Motor neuron (in vitro differentiated cells): ENCODE measurements around the gene MTUS2. TPM values are rescaled to one million over a fixed set of nuclear protein-coding genes. Genes with fewer than 3 reads are reported as not detected.

ENCODE experiments used
- ATAC-seq, 8 experiments: fragments of 200-7000 bp; cut with Tn5 transposase; replicated peaks in 6 of 8; 2 replicates each; pipeline ENCODE4 v1.8.0; 2021; ENCODE audit warnings: mild to moderate bottlenecking in 8 of 8, moderate library complexity in 8 of 8
- H3K27ac ChIP-seq, 2 donors: fragments of 250-450 bp; sonication (Bioruptor Pico); 2 replicates each; pipeline ENCODE4 v1.9.0; 2021; ENCODE audit warnings: antibody characterized with exemption in 2 of 2, mild to moderate bottlenecking in 2 of 2, moderate library complexity in 1 of 2
- H3K4me1 ChIP-seq, 2 donors: fragments of 250-450 bp; sonication (Bioruptor Pico); replicated peaks in 1 of 2; 2 replicates each; pipeline ENCODE4 v1.6.1; 2021; ENCODE audit warnings: antibody characterized with exemption in 2 of 2, mild to moderate bottlenecking in 2 of 2, moderate library complexity in 1 of 2
- H3K4me3 ChIP-seq, 5 donors: fragments of 250-450 bp; sonication (Bioruptor Pico); 2 replicates each; pipeline ENCODE4 v1.9.0; 2021; ENCODE audit warnings: antibody characterized with exemption in 5 of 5, mild to moderate bottlenecking in 5 of 5, moderate library complexity in 4 of 5
- WGBS, 10 experiments: fragments of 450-650 bp; shearing (Covaris generic); methylation state at CpG; one replicate each; pipeline ENCODE4 v1.0.0; 2022; 5-methylcytosine and 5-hydroxymethylcytosine counted together
- in situ Hi-C, 9 experiments: fragments of 400-800 bp; cut with MboI; loops; one replicate each; pipeline ENCODE4 v1.15.0; 2021; ENCODE audit warnings: low sequenced_read_pairs in 9 of 9, low pct_unique_long_range_greater_than_20kb in 2 of 9; ENCODE audit not compliant: unreplicated experiment in 9 of 9
- total RNA-seq, 8 experiments: library from RNA; unstranded; fragments of 300-600 nt; gene quantifications; 2 replicates each; pipeline versions ENCODE4 v1.2.3 to v1.2.4, GENCODE V29; 2022

MTUS2 gene
- total RNA-seq, 8 experiments from 2014 or later: 1.1 to 9.6 (median 3.9) TPM

GRCh38 chr13:28825379-28825778 is 5.2 kb downstream of the MTUS2 start:
- H3K27ac ChIP-seq: no peak overlapping the region
- in situ Hi-C loops: no loop called here

GRCh38 chr13:28826368-28826767 is 6.2 kb downstream of the MTUS2 start:
- in situ Hi-C loops: no loop called here
- Histone ChIP-seq H3K27ac (no peak overlapping the region), H3K4me3 (no peak overlapping the region), H3K4me1 (no peaks in the 10 kb centered on the region)
- no peak for ATAC-seq
- 36 to 100% (median 63%) methylated on average over 1 of the region's 1 CpG; no CpG with 5 or more reads in 1 of the 10 experiments for WGBS, 10 experiments

More at GRCh38 chr13:28825379-28825778, 5.2 kb downstream of the MTUS2 start:
- Histone ChIP-seq H3K4me1 (no peaks in the 10 kb centered on the region), H3K4me3 (no peak overlapping the region)
- peak in 2 of 8 experiments; percentile 69 to 85 for ATAC-seq
- WGBS, 10 experiments: 0 to 83% (median 48%) methylated on average over 1 to 3 of the region's 3 CpGs; no CpG with 5 or more reads in 4 of the 10 experiments

DNA sequence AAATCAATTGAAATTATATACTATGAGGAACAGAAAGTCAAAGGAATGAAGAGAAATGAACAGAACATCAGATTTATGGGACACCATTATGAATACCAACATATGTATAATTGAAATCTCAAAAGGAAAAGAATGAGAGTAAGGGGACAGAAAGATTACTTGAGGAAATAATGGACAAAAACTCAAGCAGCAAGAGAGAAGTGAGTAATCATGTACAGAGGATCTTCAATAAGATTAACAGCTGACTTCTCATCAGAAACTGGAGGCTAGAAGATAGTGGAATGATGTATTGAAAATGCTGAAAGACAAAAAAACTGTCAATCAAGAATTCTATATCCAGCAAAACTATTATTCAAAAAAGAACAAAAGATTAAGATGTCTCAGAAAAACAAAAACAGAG is 10.4 kb downstream of the MTUS2 start:
- in situ Hi-C loops: no loop called here
- Histone ChIP-seq H3K27ac (no peak overlapping the region), H3K4me1 (no peaks in the 10 kb centered on the region), H3K4me3 (no peak overlapping the region)
- no peak for ATAC-seq

DNA sequence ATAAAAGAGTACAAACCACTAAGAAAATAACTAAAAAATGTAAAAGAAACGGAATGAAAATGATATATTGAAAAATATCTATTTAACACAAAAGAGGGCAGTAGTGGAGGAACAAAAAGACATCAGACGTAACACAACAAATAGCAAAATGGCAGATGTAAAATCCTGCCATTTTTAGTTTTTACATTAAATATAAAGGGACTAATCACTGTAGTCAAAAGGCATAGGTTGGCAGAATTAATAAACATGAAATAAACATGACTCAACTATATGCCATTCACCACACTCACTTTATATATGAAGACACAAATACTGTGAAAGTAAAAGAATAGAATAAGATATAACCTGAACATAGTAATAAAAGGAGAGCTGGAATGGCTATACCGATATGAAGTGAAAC is 11.0 kb downstream of the MTUS2 start:
- Histone ChIP-seq H3K4me3 (no peak overlapping the region), H3K27ac (no peak overlapping the region), H3K4me1 (no peaks in the 10 kb centered on the region)
- 24 to 92% (median 56%) methylated on average over 1 to 3 of the region's 3 CpGs; no CpG with 5 or more reads in 1 of the 10 experiments for WGBS, 10 experiments
- ATAC-seq: no peak
- in situ Hi-C loops: no loop called here

GRCh38 chr13:28837111-28837510 is 17.0 kb downstream of the MTUS2 start:
- no peaks in the 10 kb centered on the region for H3K4me1 ChIP-seq
- ATAC-seq: peak in 1 of 8 experiments; percentile 38
- no peak overlapping the region for H3K27ac ChIP-seq
- WGBS, 10 experiments: 28 to 98% (median 74%) methylated on average over 1 to 5 of the region's 5 CpGs; no CpG with 5 or more reads in 2 of the 10 experiments
- no peak overlapping the region for H3K4me3 ChIP-seq
- in situ Hi-C loops: no loop called here

GRCh38 chr13:28843639-28844038 is 23.5 kb downstream of the MTUS2 start:
- ATAC-seq: peak in 2 of 8 experiments; percentile 13 to 26
- WGBS, 10 experiments: 10 to 84% (median 43%) methylated on average over 1 to 4 of the region's 4 CpGs; no CpG with 5 or more reads in 1 of the 10 experiments
- H3K27ac ChIP-seq: no peak overlapping the region
- peaks cover 0 to 5% of the 10 kb centered on the region in 2 donors for H3K4me1 ChIP-seq
- in situ Hi-C loops: no loop called here
- H3K4me3 ChIP-seq: no peak overlapping the region

GRCh38 chr13:28849441-28849840 is 29.3 kb downstream of the MTUS2 start:
- Histone ChIP-seq H3K4me3 (no peak overlapping the region), H3K27ac (no peak overlapping the region), H3K4me1 (no peaks in the 10 kb centered on the region)
- ATAC-seq: no peak
- WGBS, 10 experiments: 28 to 83% (median 67%) methylated on average over 1 to 3 of the region's 3 CpGs; no CpG with 5 or more reads in 2 of the 10 experiments
- in situ Hi-C loops: no loop called here

- H3K4me1 ChIP-seq: no peaks in the 10 kb centered on the region
- WGBS, 10 experiments: 0 to 100% (median 84%) methylated on average over 1 to 2 of the region's 2 CpGs; no CpG with 5 or more reads in 4 of the 10 experiments
- in situ Hi-C loops: no loop called here
- H3K27ac ChIP-seq: no peak overlapping the region
- ATAC-seq: peak in 1 of 8 experiments; percentile 16
- no peak overlapping the region for H3K4me3 ChIP-seq
Observed at GRCh38 chr13:28850226-28850625, 30.1 kb downstream of the MTUS2 start.

- Histone ChIP-seq H3K4me1 (no peaks in the 10 kb centered on the region), H3K4me3 (no peak overlapping the region), H3K27ac (no peak overlapping the region)
- in situ Hi-C loops: no loop called here
- peak in 1 of 8 experiments; percentile 30 for ATAC-seq
- WGBS, 10 experiments: 33 to 100% (median 77%) methylated on average over 1 to 6 of the region's 6 CpGs; no CpG with 5 or more reads in 3 of the 10 experiments
Observed at GRCh38 chr13:28851422-28851821, 31.3 kb downstream of the MTUS2 start.

DNA sequence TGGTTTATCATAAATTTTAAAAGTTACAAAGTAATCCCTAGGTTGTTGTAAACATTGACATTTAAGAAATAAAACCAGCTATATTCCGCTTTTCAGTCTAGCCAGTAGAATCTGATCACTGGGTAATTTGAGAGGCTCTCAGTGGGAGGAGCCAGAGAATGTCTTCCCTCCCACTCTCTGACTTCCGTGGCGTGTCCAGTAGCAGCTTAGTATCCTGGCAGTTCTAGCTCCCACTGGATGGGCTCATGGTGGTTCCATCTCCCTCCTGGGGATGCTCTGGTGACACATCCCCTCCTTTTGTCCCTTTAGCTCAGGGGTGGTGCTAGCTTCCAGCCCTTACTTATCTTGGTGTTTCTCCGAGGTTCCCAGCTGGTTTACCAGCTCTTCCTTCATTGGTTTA is 34.5 kb downstream of the MTUS2 start:
- H3K4me3 ChIP-seq: no peak overlapping the region
- H3K4me1 ChIP-seq: no peaks in the 10 kb centered on the region
- in situ Hi-C loops: no loop called here
- ATAC-seq: peak in 2 of 8 experiments; percentile 19 to 82
- H3K27ac ChIP-seq: no peak overlapping the region
- WGBS, 10 experiments: 0 to 77% (median 39%) methylated on average over 1 to 4 of the region's 4 CpGs; no CpG with 5 or more reads in 1 of the 10 experiments

GRCh38 chr13:28856287-28856686 is 36.1 kb downstream of the MTUS2 start:
- WGBS, 10 experiments: 0 to 93% (median 73%) methylated on average over 2 to 6 of the region's 6 CpGs; no CpG with 5 or more reads in 2 of the 10 experiments
- in situ Hi-C loops: no loop called here
- no peak overlapping the region for H3K4me3 ChIP-seq
- peak in 3 of 8 experiments; percentile 37 to 60 (median 59) for ATAC-seq
- no peak overlapping the region for H3K27ac ChIP-seq
- no peaks in the 10 kb centered on the region for H3K4me1 ChIP-seq

- no peak overlapping the region for H3K27ac ChIP-seq
- H3K4me3 ChIP-seq: no peak overlapping the region
- in situ Hi-C loops: no loop called here
- no peaks in the 10 kb centered on the region for H3K4me1 ChIP-seq
- ATAC-seq: no peak
- WGBS, 10 experiments: 32 to 100% (median 79%) methylated on average over 1 to 2 of the region's 2 CpGs; no CpG with 5 or more reads in 4 of the 10 experiments
Observed at GRCh38 chr13:28859069-28859468, 38.9 kb downstream of the MTUS2 start.

DNA sequence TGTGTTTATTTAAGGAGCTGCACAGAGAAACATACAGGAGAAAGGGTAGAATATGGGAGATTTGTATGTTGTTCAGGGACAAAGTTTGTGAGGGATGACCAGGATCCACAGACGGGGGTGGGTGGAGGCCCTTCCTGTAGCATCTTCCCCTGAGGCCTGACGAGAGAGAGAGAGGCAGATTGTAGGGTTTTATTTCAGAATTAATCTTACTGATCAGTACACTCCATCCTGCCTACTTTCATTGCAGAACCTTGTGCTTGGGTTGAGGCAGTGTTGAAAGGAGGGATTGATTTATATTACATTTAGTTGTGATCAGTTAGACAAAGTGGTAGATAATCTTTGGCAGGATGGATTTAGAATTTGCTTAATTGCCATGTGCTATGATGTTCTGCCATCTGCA is 39.6 kb downstream of the MTUS2 start:
- ATAC-seq: peak in 3 of 8 experiments; percentile 55 to 77 (median 58)
- H3K4me1 ChIP-seq: no peaks in the 10 kb centered on the region
- H3K27ac ChIP-seq: no peak overlapping the region
- in situ Hi-C loops: no loop called here
- no peak overlapping the region for H3K4me3 ChIP-seq
- 4 to 70% (median 20%) methylated on average over 1 to 2 of the region's 2 CpGs; no CpG with 5 or more reads in 5 of the 10 experiments for WGBS, 10 experiments

- Histone ChIP-seq H3K27ac (no peak overlapping the region), H3K4me3 (no peak overlapping the region), H3K4me1 (peaks cover 0 to 18% of the 10 kb centered on the region in 2 donors)
- WGBS, 10 experiments: 0% methylated on average over 1 of the region's 1 CpG; no CpG with 5 or more reads in 9 of the 10 experiments
- no peak for ATAC-seq
- in situ Hi-C loops: no loop called here
Observed at GRCh38 chr13:28864544-28864943, 44.4 kb downstream of the MTUS2 start.
